Left ventricle myocardium superior (tissue), 1 donor: ENCODE results near the gene INSRR. TPM values are rescaled to one million over a fixed set of nuclear protein-coding genes. Genes with fewer than 3 reads are reported as not detected.
A peak's percentile ranks its signal among the peaks of the same experiment; 100 is the strongest.

Experiments
- ATAC-seq: fragments of 200-7000 bp; cut with Tn5 transposase; one replicate; pipeline ENCODE4 v1.9.1; 2020; ENCODE audit warnings: mild to moderate bottlenecking, moderate library complexity
- DNase-seq: peaks from one replicate; pipeline ENCODE4 v3.0.0-alpha.2; 2020
- intact Hi-C: fragments of 100-400 bp; cut with micrococcal nuclease; formaldehyde crosslinking; loops from one replicate; pipeline ENCODE4 v1.11.0; 2022
- total RNA-seq: library from RNA; stranded (reverse); fragmentation: NEBNext Ultra II Directional; extraction: Animal tissue kit (Norgen Biotek cat#: 25700); gene quantifications from one replicate; pipeline ENCODE4 v1.2.1, GENCODE V29; 2021
- donor health status: DM: no; HTN: yes; CAD: no; lungs with severe emphysema.

Gene INSRR
- total RNA-seq, 1 donor from 2014 or later = 0.72 TPM

- intact Hi-C loops = loop anchor here (10.0 kb wide), 1 partner anchor 85 kb away; no protein-coding TSS in a partner anchor
These were observed 21.0 kb upstream of the INSRR start for GRCh38 chr1:156879876-156880275.

DNA sequence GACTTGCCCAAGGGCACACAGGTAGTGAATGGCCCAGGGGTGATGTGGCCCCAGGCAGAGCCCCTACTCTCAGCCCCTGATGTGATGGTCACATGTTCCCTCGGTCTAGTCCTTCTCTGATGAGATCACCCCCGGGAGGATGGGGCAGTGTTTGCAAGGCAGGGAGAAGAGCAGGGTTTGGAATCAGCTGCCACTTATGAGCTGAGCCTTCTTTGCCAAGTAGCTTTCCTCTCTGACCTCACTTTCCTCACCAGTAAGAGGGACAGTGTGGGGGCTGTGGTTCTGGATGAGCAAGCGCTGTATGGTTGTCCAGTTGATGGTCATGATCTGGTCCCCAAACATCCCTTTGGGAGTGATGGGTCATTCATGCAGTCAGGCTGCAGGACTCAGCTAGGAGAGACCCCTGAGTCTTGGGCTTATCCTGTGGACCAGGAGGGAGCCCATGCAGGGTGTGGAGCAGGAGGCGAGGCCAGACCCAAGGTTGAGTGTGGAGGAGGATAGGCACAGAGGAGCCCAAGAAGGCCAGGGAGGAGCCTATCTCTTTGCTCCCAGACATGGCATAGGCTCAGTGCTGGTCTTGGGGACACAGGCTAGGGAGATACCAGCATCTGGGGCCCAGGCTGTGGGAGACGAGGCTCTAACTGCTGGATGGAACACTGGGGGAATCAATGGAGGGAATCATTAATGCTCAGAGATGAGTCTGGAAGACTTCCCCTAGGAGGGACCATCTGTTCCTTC lies 18.7 kb upstream of the INSRR start:
- DNase-seq = no peak

More at GRCh38 chr1:156879876-156880275, 21.0 kb upstream of the INSRR start:
- ATAC-seq (no peak), DNase-seq (no peak)

DNA sequence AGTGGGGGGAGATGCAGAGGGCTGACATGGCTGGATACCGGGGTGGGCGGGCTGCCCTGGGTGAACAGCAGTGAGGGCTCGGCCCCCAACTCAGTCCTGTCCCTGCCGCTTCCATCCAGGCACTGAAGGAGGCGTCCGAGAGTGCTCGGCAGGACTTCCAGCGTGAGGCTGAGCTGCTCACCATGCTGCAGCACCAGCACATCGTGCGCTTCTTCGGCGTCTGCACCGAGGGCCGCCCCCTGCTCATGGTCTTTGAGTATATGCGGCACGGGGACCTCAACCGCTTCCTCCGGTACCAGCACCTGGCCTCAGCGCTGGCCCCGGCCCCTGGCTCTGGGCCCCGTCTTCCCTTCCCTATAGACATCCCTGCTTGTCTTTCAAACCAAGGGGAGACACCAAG lies 17.4 kb upstream of the INSRR start:
- intact Hi-C loops = no loop called here
- ATAC-seq (no peak), DNase-seq (no peak)

More for the DNA sequence above, 18.7 kb upstream of the INSRR start:
- ATAC-seq = no peak
- intact Hi-C loops = no loop called here

DNA sequence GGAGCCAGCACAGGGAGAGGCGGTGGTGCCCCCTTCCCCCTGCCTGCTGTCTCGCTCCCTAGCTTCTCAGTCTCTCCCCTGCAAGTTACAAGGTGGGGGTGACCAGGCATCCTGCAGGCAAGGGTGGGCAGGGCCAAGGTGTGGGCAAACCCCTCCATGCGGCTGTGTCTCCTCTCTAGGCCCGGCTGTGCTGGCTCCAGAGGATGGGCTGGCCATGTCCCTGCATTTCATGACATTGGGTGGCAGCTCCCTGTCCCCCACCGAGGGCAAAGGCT lies 16.4 kb upstream of the INSRR start:
- ATAC-seq = no peak
- intact Hi-C loops = no loop called here
- no peak for DNase-seq

DNA sequence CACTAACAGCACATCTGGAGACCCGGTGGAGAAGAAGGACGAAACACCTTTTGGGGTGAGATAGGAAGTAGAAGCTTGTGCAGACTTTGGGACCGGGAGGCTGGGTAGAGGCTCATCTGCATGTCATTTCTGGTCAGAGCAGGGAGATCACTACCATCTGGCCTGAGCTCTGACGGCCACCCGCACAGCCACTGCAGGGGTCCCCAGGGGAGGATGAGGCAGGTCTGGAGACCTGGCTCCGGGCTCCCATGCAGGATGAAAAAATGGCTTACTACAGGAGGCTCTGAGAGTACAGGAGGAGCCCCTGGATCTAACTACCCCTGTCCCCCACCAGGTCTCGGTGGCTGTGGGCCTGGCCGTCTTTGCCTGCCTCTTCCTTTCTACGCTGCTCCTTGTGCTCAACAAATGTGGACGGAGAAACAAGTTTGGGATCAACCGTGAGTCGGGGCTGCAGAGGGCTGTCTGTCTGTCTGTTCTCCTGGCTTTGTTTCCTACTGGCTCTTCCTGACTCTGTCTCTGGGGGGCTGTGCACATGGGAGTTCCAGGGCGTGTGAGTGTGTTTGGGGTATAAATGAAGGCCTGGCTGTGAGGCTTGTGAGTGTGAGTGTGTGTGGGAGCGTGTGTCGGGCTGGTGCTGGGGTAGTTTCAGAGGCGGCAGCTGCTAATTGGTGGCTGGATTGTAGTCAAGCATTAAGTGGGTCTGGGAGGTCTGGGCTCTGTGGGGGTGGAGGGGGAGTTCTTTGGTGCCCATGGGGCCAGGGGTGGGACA lies 15.8 kb upstream of the INSRR start:
- DNase-seq (no peak), ATAC-seq (no peak)
- intact Hi-C loops = no loop called here

GRCh38 chr1:156874142-156874541 lies 15.2 kb upstream of the INSRR start:
- ATAC-seq = no peak
- DNase-seq = no peak
- intact Hi-C loops = no loop called here

GRCh38 chr1:156873659-156874058 lies 14.7 kb upstream of the INSRR start:
- intact Hi-C loops = no loop called here
- ATAC-seq (no peak), DNase-seq (no peak)

DNA sequence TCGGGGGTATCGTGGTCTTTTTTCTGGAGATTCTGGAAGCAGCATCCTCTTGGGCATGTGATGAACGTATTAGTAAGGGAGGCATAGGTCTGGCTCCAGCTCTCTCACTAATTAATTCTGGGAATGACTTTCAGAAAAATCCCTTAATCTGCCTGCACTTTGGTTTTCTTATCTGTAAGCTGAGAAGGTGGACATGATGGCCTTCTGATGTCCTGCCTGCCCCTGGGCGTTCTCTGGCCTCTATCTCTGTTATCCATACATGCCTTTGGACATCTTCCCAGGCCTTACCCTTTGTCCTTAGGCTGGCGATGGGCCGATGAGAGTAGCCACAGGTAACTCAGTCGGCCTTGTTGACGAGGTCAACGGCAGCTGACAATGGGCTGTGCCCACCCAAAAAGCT lies 10.5 kb upstream of the INSRR start:
- no peak for ATAC-seq
- intact Hi-C loops = no loop called here
- DNase-seq = no peak

GRCh38 chr1:156868341-156868740 lies 9.4 kb upstream of the INSRR start:
- intact Hi-C loops = no loop called here
- no peak for DNase-seq
- ATAC-seq = no peak

DNA sequence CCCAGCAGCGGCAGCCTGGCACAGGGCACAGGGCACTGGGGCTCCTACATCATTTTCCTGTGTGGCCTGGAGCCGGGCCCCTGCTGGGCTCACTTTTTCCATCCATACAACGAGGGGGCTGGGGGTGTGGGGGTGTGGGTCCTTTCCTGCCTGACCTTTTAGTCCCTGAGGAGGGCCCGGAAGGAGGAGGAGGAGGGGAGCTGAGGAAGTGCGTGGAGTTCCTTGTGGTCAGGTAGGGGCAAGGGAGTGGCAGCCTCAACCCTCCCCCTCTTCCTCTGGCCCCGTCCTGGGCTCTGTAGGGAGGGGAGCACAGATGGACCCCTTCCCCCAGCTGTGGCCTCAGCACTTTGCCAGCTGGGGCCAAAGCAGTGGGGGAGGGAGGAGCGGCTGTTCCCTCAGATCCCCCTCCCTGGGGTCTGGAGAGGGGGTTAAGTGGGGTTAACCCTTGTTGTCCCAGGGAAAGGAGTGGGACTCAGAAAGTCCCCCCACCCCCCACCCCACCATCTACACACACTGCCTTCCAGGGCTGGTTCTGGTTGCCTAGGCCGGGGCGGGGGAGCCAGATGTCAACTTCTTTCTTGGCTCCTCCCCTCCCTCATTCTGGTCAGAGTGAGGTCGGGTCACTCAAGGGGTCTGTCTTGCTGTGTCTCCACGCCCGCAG lies 7.5 kb upstream of the INSRR start:
- intact Hi-C loops = no loop called here
- ATAC-seq (no peak), DNase-seq (no peak)

- intact Hi-C loops = no loop called here
- ATAC-seq = no peak
- no peak for DNase-seq
These were observed 6.9 kb upstream of the INSRR start for GRCh38 chr1:156865865-156866248.

- no peak for ATAC-seq
- intact Hi-C loops = no loop called here
- no peak for DNase-seq
These were observed 6.3 kb upstream of the INSRR start for GRCh38 chr1:156865258-156865657.

GRCh38 chr1:156864796-156865195 lies 5.9 kb upstream of the INSRR start:
- DNase-seq (no peak), ATAC-seq (no peak)
- intact Hi-C loops = no loop called here

DNA sequence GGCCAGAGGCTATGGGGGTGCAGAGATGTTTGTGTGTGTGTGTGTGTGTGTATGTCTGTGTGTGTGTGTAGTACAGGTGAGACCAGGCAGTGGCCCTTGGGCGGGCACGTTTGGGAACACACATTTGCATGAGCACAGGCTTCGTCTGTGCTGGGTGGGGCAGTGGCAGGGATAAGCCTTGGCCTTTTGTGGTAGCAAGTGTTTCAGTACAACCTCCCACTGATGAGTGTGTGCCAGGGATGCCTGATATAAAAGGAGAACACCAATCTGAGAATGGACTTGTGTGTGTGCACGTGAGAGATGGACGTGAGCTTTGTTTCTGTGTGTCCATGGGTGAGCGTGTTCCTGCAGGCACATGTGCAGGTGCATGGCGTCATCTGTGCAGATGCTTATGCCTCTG lies 4.7 kb upstream of the INSRR start:
- intact Hi-C loops = no loop called here
- no peak for ATAC-seq
- DNase-seq = no peak

DNA sequence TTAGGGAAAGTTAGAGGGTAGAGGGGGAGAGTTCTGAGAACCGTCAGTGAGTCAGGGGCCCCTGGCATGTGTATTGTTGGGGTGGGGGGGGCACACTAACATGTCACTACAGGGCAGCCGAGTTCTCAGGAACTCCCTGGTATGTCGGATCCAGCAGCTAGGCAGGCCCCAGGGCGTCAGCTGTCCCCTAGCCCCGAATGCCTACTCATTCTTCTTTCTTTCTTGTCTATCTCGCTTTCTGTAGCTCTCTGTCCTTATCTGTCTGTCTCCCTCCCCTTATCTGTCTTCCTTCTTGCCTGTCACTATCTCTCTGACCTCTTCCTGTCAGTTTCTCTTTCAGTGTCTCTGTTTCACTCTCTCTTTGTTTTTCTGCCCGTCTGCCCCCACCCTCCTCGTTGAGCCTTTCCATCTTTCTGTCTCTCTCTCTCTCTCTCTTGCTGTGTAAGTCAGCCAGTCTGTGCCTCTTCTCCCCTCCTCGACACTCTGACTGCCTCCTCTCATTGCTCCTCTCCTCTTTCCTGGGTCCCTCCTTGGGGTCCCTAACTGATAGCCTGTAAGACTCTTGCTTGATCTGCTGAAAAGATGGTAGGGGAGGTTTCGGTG lies 4.2 kb upstream of the INSRR start:
- intact Hi-C loops = no loop called here
- no peak for ATAC-seq
- DNase-seq = no peak

DNA sequence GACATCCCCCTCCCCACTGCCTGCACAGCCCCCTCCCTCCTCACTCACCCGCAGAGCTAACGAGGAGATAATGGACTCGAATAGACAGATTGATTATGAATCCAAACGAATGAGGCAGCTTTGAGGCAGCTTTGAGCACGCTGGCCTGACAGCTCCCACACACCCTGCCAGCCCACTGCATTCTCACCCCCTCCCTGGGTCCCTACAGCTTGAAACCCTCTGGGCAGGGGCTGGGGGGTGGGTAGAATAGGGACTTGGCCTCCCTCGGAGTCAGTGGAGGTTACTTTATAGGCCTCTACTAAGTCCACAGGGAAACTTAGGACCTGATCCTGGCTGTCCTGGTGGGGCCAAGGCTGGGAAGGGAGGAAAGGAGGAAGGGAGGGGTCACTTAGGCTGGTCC lies 3.7 kb upstream of the INSRR start:
- DNase-seq (no peak), ATAC-seq (no peak)
- intact Hi-C loops = no loop called here

DNA sequence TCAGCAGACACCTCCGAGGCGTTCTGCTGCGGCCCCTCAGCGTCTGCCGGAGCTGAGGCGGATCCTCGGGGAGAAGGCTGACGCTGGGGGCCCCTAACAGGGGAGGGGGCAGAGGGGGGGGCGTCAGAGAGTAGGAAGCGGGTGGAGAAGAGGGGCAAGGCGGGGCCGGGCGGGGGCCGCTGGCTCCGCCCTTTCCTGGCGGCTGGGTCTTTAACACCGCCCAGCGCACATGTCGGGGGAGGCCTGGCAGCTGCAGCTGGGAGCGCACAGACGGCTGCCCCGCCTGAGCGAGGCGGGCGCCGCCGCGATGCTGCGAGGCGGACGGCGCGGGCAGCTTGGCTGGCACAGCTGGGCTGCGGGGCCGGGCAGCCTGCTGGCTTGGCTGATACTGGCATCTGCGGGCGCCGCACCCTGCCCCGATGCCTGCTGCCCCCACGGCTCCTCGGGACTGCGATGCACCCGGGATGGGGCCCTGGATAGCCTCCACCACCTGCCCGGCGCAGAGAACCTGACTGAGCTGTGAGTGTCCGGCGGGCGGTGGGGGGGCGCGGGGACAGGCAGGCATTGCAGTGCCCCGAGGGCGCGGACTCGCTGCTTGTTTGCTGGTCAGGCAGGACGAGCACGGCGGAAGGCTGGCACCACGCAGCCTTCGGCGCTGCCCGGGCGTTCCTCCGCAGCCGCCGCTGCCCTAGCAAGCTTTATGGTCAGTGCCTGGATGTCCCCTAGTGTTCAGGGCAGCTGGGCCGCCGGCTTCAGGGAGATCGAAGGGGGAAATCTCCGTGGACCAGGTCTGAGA lies 1.9 kb upstream of the INSRR start, which contains the start of gene NTRK1:
Gene NTRK1 (plus strand): TSS at position 238 of the 796 bp plus-strand sequence. CDS start 70 bp downstream, at position 308.
- intact Hi-C loops = no loop called here

DNA sequence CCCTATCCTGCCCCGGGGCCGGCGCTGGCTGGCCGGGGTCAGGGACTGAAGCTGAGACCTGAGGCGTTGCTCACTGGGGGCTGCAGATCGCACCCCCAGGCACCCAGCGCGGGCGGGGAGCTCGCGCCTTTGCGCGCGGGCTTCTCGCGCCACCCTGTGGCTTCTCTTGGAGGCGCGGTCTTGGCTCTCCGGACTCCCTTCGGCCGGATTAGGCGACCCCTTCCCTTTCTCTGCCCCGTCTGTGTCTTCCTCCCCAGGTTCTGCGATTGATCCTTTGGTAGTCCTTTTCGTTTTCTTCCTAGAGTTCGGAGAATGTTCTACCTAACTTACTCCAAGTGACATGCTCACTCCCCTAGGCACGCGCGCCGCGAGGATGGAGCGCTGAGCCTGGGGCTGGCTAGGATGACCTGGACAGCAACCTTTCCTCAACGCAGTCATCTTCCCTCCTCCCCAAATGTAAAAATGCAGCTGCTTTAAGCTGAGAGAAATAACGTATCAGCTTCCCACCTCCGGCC lies 1.3 kb upstream of the INSRR start:
- intact Hi-C loops = no loop called here
- DNase-seq (peak; percentile 73), ATAC-seq (peak; percentile 77)

More for the DNA sequence above, 1.9 kb upstream of the INSRR start, which contains the start of gene NTRK1:
- ATAC-seq (peak; percentile 52), DNase-seq (peak; percentile 67)
